A673 (cell line): ENCODE measurements around the gene PPP1R2.

ENCODE experiments used
- CTCF ChIP-seq: fragments of 300-800, 200-600 bp; sonication (generic); conservative IDR thresholded peaks from 2 replicates; pipeline ENCODE4 v1.5.1; 2017; ENCODE audit warnings: low read depth, mild to moderate bottlenecking, antibody characterized with exemption, low read length, moderate library complexity, mixed read lengths
- EZH2 ChIP-seq: fragments of 200-600 bp; sonication (generic); IDR thresholded peaks from 2 replicates; pipeline ENCODE4 v1.6.1; 2017; ENCODE audit warnings: borderline replicate concordance, low read depth, mild to moderate bottlenecking, mixed read lengths, antibody characterized with exemption, low read length; ENCODE audit not compliant: poor library complexity, severe bottlenecking

- no peak for TF ChIP-seq EZH2
- TF ChIP-seq CTCF: no peak
Observed at GRCh38 chr3:195544634-195545033, 1.5 kb upstream of the PPP1R2 start.
